Osteocyte (in vitro differentiated cells): ENCODE results near the gene FNIP1. TPM values are rescaled to one million over a fixed set of nuclear protein-coding genes. Genes with fewer than 3 reads are reported as not detected.

Experiments used
- DNase-seq: peaks from one replicate; pipeline ENCODE4 v3.0.0; 2021; ENCODE audit warnings: mixed read lengths; ENCODE audit not compliant: unreplicated experiment; ENCODE audit errors: extremely low spot score
- H3K27ac Mint-ChIP-seq: one replicate; pipeline ENCODE4 v1.8.0; 2021; ENCODE audit warnings: mild to moderate bottlenecking, mixed read lengths; ENCODE audit not compliant: unreplicated experiment
- H3K27me3 Mint-ChIP-seq: one replicate; pipeline ENCODE4 v1.8.0; 2021; ENCODE audit warnings: mixed read lengths; ENCODE audit not compliant: unreplicated experiment
- H3K36me3 Mint-ChIP-seq: one replicate; pipeline ENCODE4 v1.8.0; 2021; ENCODE audit warnings: mixed read lengths; ENCODE audit not compliant: unreplicated experiment
- H3K4me1 Mint-ChIP-seq: one replicate; pipeline ENCODE4 v1.8.0; 2021; ENCODE audit warnings: mixed read lengths; ENCODE audit not compliant: unreplicated experiment
- H3K4me3 Mint-ChIP-seq: one replicate; pipeline ENCODE4 v1.8.0; 2021; ENCODE audit warnings: mild to moderate bottlenecking, moderate library complexity, mixed read lengths; ENCODE audit not compliant: unreplicated experiment
- H3K9me3 Mint-ChIP-seq: one replicate; pipeline ENCODE4 v1.8.0; 2021; ENCODE audit warnings: mixed read lengths; ENCODE audit not compliant: unreplicated experiment
- CTCF ChIP-seq: fragments of 200-600 bp; sonication (generic); IDR thresholded peaks from 2 replicates; pipeline ENCODE4 v1.5.0; 2021; ENCODE audit warnings: antibody characterized with exemption, mild to moderate bottlenecking, moderate library complexity
- total RNA-seq: library from RNA; stranded (reverse); gene quantifications from 2 replicates; pipeline ENCODE4 v1.2.1, GENCODE V29; 2021

The FNIP1 gene
- total RNA-seq, 1 donor from 2014 or later: 43.0 TPM

GRCh38 chr5:131640043-131640856 is 156.6 kb downstream of the FNIP1 start:
- no peaks in the 10 kb centered on the region for H3K27me3 Mint-ChIP-seq
- peaks cover 10% of the 10 kb centered on the region for H3K4me1 Mint-ChIP-seq
- DNase-seq: no peak
- H3K27ac Mint-ChIP-seq: no peak overlapping the region
- no peak for TF ChIP-seq CTCF
- no peak overlapping the region for H3K4me3 Mint-ChIP-seq
- peaks cover 17% of the 10 kb centered on the region for H3K36me3 Mint-ChIP-seq
- no peaks in the 10 kb centered on the region for H3K9me3 Mint-ChIP-seq

- no peaks in the 10 kb centered on the region for H3K9me3 Mint-ChIP-seq
- no peak overlapping the region for H3K4me3 Mint-ChIP-seq
- no peak for DNase-seq
- H3K36me3 Mint-ChIP-seq: peaks cover 7% of the 10 kb centered on the region
- no peaks in the 10 kb centered on the region for H3K27me3 Mint-ChIP-seq
- H3K4me1 Mint-ChIP-seq: peaks cover 12% of the 10 kb centered on the region
- H3K27ac Mint-ChIP-seq: no peak overlapping the region
- TF ChIP-seq CTCF: no peak
These were observed 157.7 kb downstream of the FNIP1 start for GRCh38 chr5:131639148-131639547.

- no peak overlapping the region for H3K27ac Mint-ChIP-seq
- peaks cover 25% of the 10 kb centered on the region for H3K4me1 Mint-ChIP-seq
These were observed 159.1 kb downstream of the FNIP1 start for GRCh38 chr5:131637694-131638093.

GRCh38 chr5:131635684-131636572 is 160.9 kb downstream of the FNIP1 start:
- Mint-ChIP-seq H3K4me3 (peak overlapping the region; percentile 89), H3K27me3 (no peaks in the 10 kb centered on the region), H3K27ac (peak overlapping the region; percentile 98), H3K4me1 (peaks cover 25% of the 10 kb centered on the region), H3K36me3 (no peaks in the 10 kb centered on the region), H3K9me3 (no peaks in the 10 kb centered on the region)
- TF ChIP-seq CTCF: no peak
- peak; percentile 86 for DNase-seq

More at GRCh38 chr5:131637694-131638093, 159.1 kb downstream of the FNIP1 start:
- peaks cover 3% of the 10 kb centered on the region for H3K36me3 Mint-ChIP-seq
- H3K4me3 Mint-ChIP-seq: no peak overlapping the region
- no peak for TF ChIP-seq CTCF
- no peaks in the 10 kb centered on the region for H3K27me3 Mint-ChIP-seq
- no peaks in the 10 kb centered on the region for H3K9me3 Mint-ChIP-seq
- no peak for DNase-seq
